ENCODE results near the gene SLC7A1. TPM values are rescaled to one million over a fixed set of nuclear protein-coding genes. Genes with fewer than 3 reads are reported as not detected.

Gene SLC7A1
- total and polyA plus RNA-seq, 10 donors: 2.2 to 53.8 (median 20.6) TPM

GRCh38 chr13:29575098-29575497 is 20.4 kb downstream of the SLC7A1 start:
- 89 to 96% (median 93%) methylated on average over 3 of the region's 3 CpGs for WGBS, 5 donors
- DNase-seq: no peak
- intact Hi-C loops (cut with DNase I; ENCODE audit: low total_unique reads): no loop called here

GRCh38 chr13:29573190-29573589 is 22.3 kb downstream of the SLC7A1 start:
- intact Hi-C loops (cut with DNase I; ENCODE audit: low total_unique reads): no loop called here
- no peak for TF ChIP-seq CTCF (IDR thresholded peaks at IDR 0.05 in 8 of 11, conservative IDR thresholded peaks at IDR 0.05 in 3 of 11)
- TF ChIP-seq POLR2AphosphoS5 (IDR thresholded peaks at IDR 0.05): no peak
- no peak for TF ChIP-seq POLR2A (IDR thresholded peaks at IDR 0.05)
- no peaks in the 10 kb centered on the region for H3K27me3 ChIP-seq (replicated peaks in 1 of 7)
- peaks cover 0 to 7% (median 0%) of the 10 kb centered on the region in 6 donors for H3K36me3 ChIP-seq
- H3K4me3 ChIP-seq: no peak overlapping the region
- H3K27ac ChIP-seq: no peak overlapping the region
- WGBS, 5 donors: 18 to 41% (median 21%) methylated on average over 8 of the region's 8 CpGs
- DNase-seq: no peak
- H3K9me3 ChIP-seq: no peaks in the 10 kb centered on the region
- H3K4me1 ChIP-seq: peaks cover 0 to 23% (median 7%) of the 10 kb centered on the region in 6 donors

More at GRCh38 chr13:29575098-29575497, 20.4 kb downstream of the SLC7A1 start:
- no peaks in the 10 kb centered on the region for H3K27me3 ChIP-seq (replicated peaks in 1 of 7)
- H3K27ac ChIP-seq: no peak overlapping the region
- TF ChIP-seq POLR2A (IDR thresholded peaks at IDR 0.05) (no peak), CTCF (IDR thresholded peaks at IDR 0.05 in 8 of 11, conservative IDR thresholded peaks at IDR 0.05 in 3 of 11) (no peak), POLR2AphosphoS5 (IDR thresholded peaks at IDR 0.05) (no peak)
- H3K9me3 ChIP-seq: no peaks in the 10 kb centered on the region
- H3K4me1 ChIP-seq: peaks cover 0 to 37% (median 9%) of the 10 kb centered on the region in 6 donors
- H3K36me3 ChIP-seq: peaks cover 0 to 6% (median 0%) of the 10 kb centered on the region in 6 donors
- no peak overlapping the region for H3K4me3 ChIP-seq

DNA sequence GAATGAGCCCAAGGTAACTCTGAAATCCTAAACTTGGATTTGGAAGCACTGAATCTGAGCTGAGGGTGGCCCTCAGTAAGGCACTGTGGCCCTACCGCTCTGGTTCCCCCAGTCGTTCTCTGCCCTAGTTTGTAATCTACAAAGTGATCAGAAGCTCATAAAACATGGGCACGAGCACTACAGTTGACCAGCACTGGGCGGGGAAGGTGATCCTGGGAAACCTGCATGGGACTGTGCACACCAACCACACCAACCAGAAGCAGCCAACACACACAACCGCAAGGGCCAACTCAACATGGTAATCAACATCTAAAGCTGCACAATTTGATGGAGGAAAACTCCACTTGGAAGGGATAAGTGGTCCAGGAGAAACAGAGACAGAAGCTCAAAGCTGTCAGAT is 22.9 kb downstream of the SLC7A1 start:
- H3K4me1 ChIP-seq: peaks cover 0 to 18% (median 4%) of the 10 kb centered on the region in 6 donors
- DNase-seq: no peak
- H3K9me3 ChIP-seq: no peaks in the 10 kb centered on the region
- no peak overlapping the region for H3K4me3 ChIP-seq
- WGBS, 5 donors: 64 to 86% (median 73%) methylated on average over 5 of the region's 5 CpGs
- H3K27ac ChIP-seq: no peak overlapping the region
- H3K27me3 ChIP-seq (replicated peaks in 1 of 7): no peaks in the 10 kb centered on the region
- peaks cover 0 to 7% (median 0%) of the 10 kb centered on the region in 6 donors for H3K36me3 ChIP-seq
- TF ChIP-seq POLR2A (IDR thresholded peaks at IDR 0.05) (no peak), CTCF (IDR thresholded peaks at IDR 0.05 in 8 of 11, conservative IDR thresholded peaks at IDR 0.05 in 3 of 11) (no peak), POLR2AphosphoS5 (IDR thresholded peaks at IDR 0.05) (no peak)
- intact Hi-C loops (cut with DNase I; ENCODE audit: low total_unique reads): no loop called here

DNA sequence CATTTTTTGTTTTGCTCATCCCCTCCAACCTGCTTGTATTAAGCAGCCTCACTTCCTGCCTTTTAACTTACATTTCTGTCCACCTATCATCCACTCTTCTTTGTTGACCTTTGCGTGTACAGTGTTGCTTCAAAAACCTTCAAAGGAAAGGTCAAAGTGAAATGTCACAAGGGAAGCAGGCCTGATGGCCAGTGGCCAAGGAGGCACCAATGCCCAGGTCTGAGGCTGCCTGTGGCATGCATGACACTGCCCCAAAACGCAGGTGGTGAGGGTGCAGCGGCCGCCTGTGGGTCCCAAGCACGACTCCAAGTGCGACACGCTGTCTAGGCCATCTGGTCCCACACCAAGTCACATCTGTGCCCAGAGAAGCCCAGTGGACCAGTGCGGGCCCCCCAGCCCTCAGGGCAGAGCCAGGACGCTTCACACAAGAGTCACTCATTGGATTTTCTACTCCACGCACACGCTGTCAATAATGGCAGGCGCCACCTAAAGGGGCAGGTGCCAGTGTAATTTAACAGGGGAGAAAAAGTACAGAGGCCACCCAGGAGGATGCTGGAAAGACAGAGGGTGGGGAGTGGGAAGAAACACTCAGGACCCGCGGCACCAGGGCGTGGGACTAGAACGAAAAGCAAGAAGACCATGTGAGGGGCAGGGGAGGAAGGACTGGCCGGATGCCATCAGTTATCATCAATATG is 23.5 kb downstream of the SLC7A1 start:
- no peak overlapping the region for H3K4me3 ChIP-seq
- H3K36me3 ChIP-seq: peaks cover 0 to 7% (median 0%) of the 10 kb centered on the region in 6 donors
- 91 to 95% (median 94%) methylated on average over 17 of the region's 17 CpGs for WGBS, 5 donors
- no peak for DNase-seq
- no peaks in the 10 kb centered on the region for H3K9me3 ChIP-seq
- peaks cover 0 to 15% (median 4%) of the 10 kb centered on the region in 6 donors for H3K4me1 ChIP-seq
- no peaks in the 10 kb centered on the region for H3K27me3 ChIP-seq (replicated peaks in 1 of 7)
- TF ChIP-seq POLR2A (IDR thresholded peaks at IDR 0.05): no peak
- TF ChIP-seq CTCF (IDR thresholded peaks at IDR 0.05 in 8 of 11, conservative IDR thresholded peaks at IDR 0.05 in 3 of 11): no peak
- TF ChIP-seq POLR2AphosphoS5 (IDR thresholded peaks at IDR 0.05): no peak
- no peak overlapping the region for H3K27ac ChIP-seq
- intact Hi-C loops (cut with DNase I; ENCODE audit: low total_unique reads): no loop called here

Data from spleen (tissue), 11 donors.